Measurements from ENCODE around the gene PMEPA1. TPM values are rescaled to one million over a fixed set of nuclear protein-coding genes. Genes with fewer than 3 reads are reported as not detected.

The PMEPA1 gene
- total and polyA plus RNA-seq, 4 donors, result 0.61 to 1.5 (median 1.1) TPM

GRCh38 chr20:57601211-57601570 lies 108.6 kb downstream of the PMEPA1 start:
- H3K9ac ChIP-seq (ENCODE audit: low read depth in 1 of 2, low read length in 2 of 2), result no peak overlapping the region
- H3K4me3 ChIP-seq (ENCODE audit: low read depth in 1 of 3, low read length in 3 of 3), result no peak overlapping the region
- TF ChIP-seq ZBTB33 (IDR thresholded peaks at IDR 0.05) (no peak), MAX (IDR thresholded peaks at IDR 0.05) (no peak), REST (IDR thresholded peaks at IDR 0.05) (no peak), YY1 (IDR thresholded peaks at IDR 0.05) (no peak), ATF3 (IDR thresholded peaks at IDR 0.05) (no peak), GABPA (IDR thresholded peaks at IDR 0.05 in 1 of 2, conservative IDR thresholded peaks at IDR 0.05 in 1 of 2) (no peak)
- H3K9me3 ChIP-seq (ENCODE audit: control insufficient read depth in 4 of 4, low read length in 3 of 4), result no peaks in the 10 kb centered on the region
- peaks cover 0 to 4% (median 3%) of the 10 kb centered on the region in 4 donors for H3K4me1 ChIP-seq (ENCODE audit: control insufficient read depth in 4 of 4, insufficient read depth in 4 of 4, low read length in 3 of 4)
- WGBS, result 84% methylated on average over 2 of the region's 2 CpGs
- H3K36me3 ChIP-seq (ENCODE audit: control insufficient read depth in 4 of 4, insufficient read depth in 3 of 4, low read depth in 1 of 4, low read length in 3 of 4), result no peaks in the 10 kb centered on the region
- no peak overlapping the region for H3K27ac ChIP-seq (ENCODE audit: low read depth in 1 of 2, low read length in 2 of 2)
- DNase-seq (ENCODE audit: low spot score), result no peak
- H3K27me3 ChIP-seq (ENCODE audit: control insufficient read depth in 4 of 4, insufficient read depth in 4 of 4, low read length in 3 of 4), result peaks cover 0 to 3% (median 0%) of the 10 kb centered on the region in 4 donors

- no peaks in the 10 kb centered on the region for H3K9me3 ChIP-seq (ENCODE audit: control insufficient read depth in 4 of 4, low read length in 3 of 4)
- 82% methylated on average over 13 of the region's 13 CpGs for WGBS
- no peak overlapping the region for H3K27ac ChIP-seq (ENCODE audit: low read depth in 1 of 2, low read length in 2 of 2)
- no peak for DNase-seq (ENCODE audit: low spot score)
- H3K36me3 ChIP-seq (ENCODE audit: control insufficient read depth in 4 of 4, insufficient read depth in 3 of 4, low read depth in 1 of 4, low read length in 3 of 4), result no peaks in the 10 kb centered on the region
- peaks cover 0 to 3% (median 0%) of the 10 kb centered on the region in 4 donors for H3K27me3 ChIP-seq (ENCODE audit: control insufficient read depth in 4 of 4, insufficient read depth in 4 of 4, low read length in 3 of 4)
- no peak overlapping the region for H3K9ac ChIP-seq (ENCODE audit: low read depth in 1 of 2, low read length in 2 of 2)
- peaks cover 0 to 4% (median 3%) of the 10 kb centered on the region in 4 donors for H3K4me1 ChIP-seq (ENCODE audit: control insufficient read depth in 4 of 4, insufficient read depth in 4 of 4, low read length in 3 of 4)
- TF ChIP-seq HNF4G (IDR thresholded peaks at IDR 0.05), result no peak
- no peak for TF ChIP-seq ATF3 (IDR thresholded peaks at IDR 0.05)
- TF ChIP-seq JUND (IDR thresholded peaks at IDR 0.05), result no peak
- TF ChIP-seq GABPA (IDR thresholded peaks at IDR 0.05 in 1 of 2, conservative IDR thresholded peaks at IDR 0.05 in 1 of 2), result no peak
- no peak for TF ChIP-seq NR2F2 (IDR thresholded peaks at IDR 0.05)
- no peak for TF ChIP-seq MAX (IDR thresholded peaks at IDR 0.05)
- no peak for TF ChIP-seq FOXA1 (IDR thresholded peaks at IDR 0.05)
- TF ChIP-seq RAD21 (IDR thresholded peaks at IDR 0.05), result no peak
- no peak for TF ChIP-seq RXRA (IDR thresholded peaks at IDR 0.05)
- TF ChIP-seq EGR1 (IDR thresholded peaks at IDR 0.05; ENCODE audit: low read depth in 2 of 2), result no peak
- TF ChIP-seq SP1 (IDR thresholded peaks at IDR 0.05), result no peak
- no peak overlapping the region for H3K4me3 ChIP-seq (ENCODE audit: low read depth in 1 of 3, low read length in 3 of 3)
Measured at GRCh38 chr20:57600320-57601210, 109.2 kb downstream of the PMEPA1 start.
